Measurements from ENCODE around the gene HAGHL.

The HAGHL gene

DNA sequence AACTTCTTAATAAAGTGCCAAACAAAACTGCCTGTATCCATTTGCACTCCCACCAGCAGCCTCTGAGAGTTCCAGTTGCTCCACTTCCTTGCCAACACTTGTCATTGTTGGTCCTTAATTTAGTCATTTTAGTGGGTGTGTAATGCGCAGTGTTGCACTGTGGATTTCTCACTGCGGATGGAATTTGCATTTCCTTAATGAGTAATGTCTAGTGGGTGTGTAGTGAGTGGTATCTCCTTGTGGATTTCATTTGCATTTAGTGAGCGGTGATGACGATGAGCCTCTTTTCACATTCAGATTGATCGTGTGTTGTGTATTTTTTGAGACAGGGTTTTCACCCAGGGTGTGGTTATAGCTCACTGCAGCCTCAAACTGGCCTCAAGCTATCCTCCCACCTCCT is 29.5 kb downstream of the HAGHL start:
- Histone ChIP-seq H3K36me3 (ENCODE audit: control insufficient read depth, insufficient read depth, low read length) (no peaks in the 10 kb centered on the region), H3K4me3 (ENCODE audit: insufficient read depth, low read depth, low read length, poor library complexity, severe bottlenecking) (no peak overlapping the region), H3K4me1 (ENCODE audit: control insufficient read depth, insufficient read depth, low read length, poor library complexity, severe bottlenecking) (no peaks in the 10 kb centered on the region), H3K27me3 (replicated peaks; ENCODE audit: control insufficient read depth, insufficient read depth, low read length, poor library complexity, severe bottlenecking) (no peaks in the 10 kb centered on the region), H3K27ac (ENCODE audit: insufficient read depth, low read length, poor library complexity, severe bottlenecking) (no peak overlapping the region), H3K9me3 (ENCODE audit: control insufficient read depth, low read length) (no peaks in the 10 kb centered on the region)
- DNase-seq = no peak

DNA sequence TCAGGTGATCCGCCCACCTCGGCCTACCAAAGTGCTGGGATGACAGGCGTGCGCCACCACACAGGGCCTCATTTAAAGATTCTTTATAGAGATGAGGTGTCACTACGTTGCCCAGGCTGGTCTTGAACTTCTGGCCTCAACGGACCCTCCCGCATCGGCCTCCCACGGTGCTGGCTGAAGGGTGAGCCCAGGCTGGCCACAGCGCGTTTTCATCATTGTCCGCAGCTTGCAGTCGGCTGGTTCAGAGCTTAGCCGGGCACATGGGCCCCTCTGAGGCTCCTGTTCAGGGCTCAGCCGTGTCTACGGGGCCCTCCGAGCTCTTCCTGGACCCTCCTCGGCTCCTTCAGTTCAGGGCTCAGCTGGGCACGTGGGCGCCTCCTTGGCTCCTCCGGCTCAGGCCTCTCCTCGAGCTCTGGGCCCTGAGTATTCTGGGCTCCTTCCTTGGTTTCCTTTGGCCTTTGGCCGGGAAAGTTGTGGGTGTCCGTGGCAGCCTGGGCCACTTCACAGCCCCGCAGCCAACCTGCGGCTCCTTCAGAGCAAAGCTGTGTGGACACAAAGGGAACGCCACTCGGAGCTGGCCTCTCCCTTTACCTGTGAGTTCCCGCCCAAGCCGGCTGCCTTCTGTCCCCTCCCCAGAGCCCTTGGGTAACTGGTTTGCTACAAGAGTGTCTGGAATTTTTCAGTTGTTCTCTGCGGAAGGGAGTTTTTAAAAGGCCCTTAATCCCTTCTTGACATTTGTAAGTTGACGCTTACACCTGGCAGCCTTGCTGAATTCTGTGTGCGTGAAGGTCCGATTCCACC is 32.4 kb downstream of the HAGHL start:
- H3K4me1 ChIP-seq (ENCODE audit: control insufficient read depth, insufficient read depth, low read length, poor library complexity, severe bottlenecking) = no peaks in the 10 kb centered on the region
- DNase-seq = no peak
- H3K4me3 ChIP-seq (ENCODE audit: insufficient read depth, low read depth, low read length, poor library complexity, severe bottlenecking) = no peak overlapping the region
- H3K9me3 ChIP-seq (ENCODE audit: control insufficient read depth, low read length) = no peaks in the 10 kb centered on the region
- no peaks in the 10 kb centered on the region for H3K36me3 ChIP-seq (ENCODE audit: control insufficient read depth, insufficient read depth, low read length)
- H3K27me3 ChIP-seq (replicated peaks; ENCODE audit: control insufficient read depth, insufficient read depth, low read length, poor library complexity, severe bottlenecking) = no peaks in the 10 kb centered on the region
- no peak overlapping the region for H3K27ac ChIP-seq (ENCODE audit: insufficient read depth, low read length, poor library complexity, severe bottlenecking)

DNA sequence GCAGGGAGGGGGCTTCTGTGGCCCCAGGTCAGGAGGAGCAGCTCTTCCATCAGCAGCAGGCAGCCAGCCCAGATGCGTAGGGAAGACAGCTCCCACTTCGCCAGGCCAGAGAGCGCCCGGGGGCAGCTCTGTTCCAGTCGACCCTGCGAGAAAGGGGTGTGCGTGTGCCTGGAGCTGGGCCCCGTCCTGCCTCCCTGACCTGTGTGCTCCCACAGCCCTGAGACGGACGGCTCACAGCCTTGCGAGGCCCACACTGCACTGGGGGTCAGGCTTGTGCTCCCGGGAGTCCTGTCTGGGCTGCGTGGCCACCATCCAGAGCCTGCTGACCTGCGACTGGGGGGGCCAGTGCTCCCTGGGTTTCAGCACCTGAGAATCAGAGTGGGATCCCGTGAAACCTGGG is 33.2 kb downstream of the HAGHL start:
- Histone ChIP-seq H3K9me3 (ENCODE audit: control insufficient read depth, low read length) (no peaks in the 10 kb centered on the region), H3K4me1 (ENCODE audit: control insufficient read depth, insufficient read depth, low read length, poor library complexity, severe bottlenecking) (no peaks in the 10 kb centered on the region), H3K27ac (ENCODE audit: insufficient read depth, low read length, poor library complexity, severe bottlenecking) (no peak overlapping the region), H3K4me3 (ENCODE audit: insufficient read depth, low read depth, low read length, poor library complexity, severe bottlenecking) (no peak overlapping the region), H3K36me3 (ENCODE audit: control insufficient read depth, insufficient read depth, low read length) (no peaks in the 10 kb centered on the region), H3K27me3 (replicated peaks; ENCODE audit: control insufficient read depth, insufficient read depth, low read length, poor library complexity, severe bottlenecking) (no peaks in the 10 kb centered on the region)
- no peak for DNase-seq

DNA sequence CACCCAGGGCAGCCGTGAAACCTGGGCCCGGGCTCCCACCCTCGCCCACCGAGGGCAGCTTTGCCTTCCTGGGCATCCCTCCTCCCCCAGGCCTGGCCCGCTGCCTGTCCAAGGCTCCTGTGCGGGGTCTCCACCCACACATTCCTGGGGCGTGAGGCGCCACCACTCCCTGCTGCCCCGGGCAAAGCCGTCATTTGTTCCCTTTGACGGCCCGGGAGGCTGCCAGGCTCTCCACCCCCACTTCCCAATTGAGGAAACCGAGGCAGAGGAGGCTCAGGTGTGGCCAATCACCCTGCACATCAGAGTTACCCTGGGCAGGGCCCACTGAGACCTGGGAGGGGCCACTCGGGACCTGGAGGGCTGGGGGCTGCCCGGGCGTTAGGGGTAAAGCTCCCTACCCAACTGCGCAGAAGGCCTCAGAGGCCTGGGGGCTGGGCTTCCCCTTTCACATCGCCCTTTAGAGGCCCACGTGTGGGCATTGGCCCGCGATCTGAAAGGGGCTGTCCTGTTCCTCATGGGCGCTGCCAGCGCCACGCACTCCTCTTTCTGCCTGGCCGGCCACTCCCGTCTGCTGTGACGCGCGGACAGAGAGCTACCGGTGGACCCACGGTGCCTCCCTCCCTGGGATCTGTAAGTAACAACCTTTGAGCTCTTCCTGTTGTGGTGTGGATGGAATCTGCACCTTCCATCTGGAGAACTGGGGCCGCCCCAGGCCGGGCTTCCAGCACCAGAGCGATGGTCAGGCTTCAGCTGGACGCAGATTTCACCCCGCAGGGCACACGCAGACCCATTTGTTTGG is 33.8 kb downstream of the HAGHL start, which contains the start of gene MSLN:
TSS of gene MSLN (plus strand) at position 190 of the 799 bp plus-strand sequence. CDS start 1,947 bp downstream, outside the sequence.
- Histone ChIP-seq H3K4me3 (ENCODE audit: insufficient read depth, low read depth, low read length, poor library complexity, severe bottlenecking) (no peak within 1 kb of the TSS), H3K27me3 (replicated peaks; ENCODE audit: control insufficient read depth, insufficient read depth, low read length, poor library complexity, severe bottlenecking) (no peaks in the 10 kb centered on the region), H3K27ac (ENCODE audit: insufficient read depth, low read length, poor library complexity, severe bottlenecking) (no peak within 1 kb of the TSS), H3K9me3 (ENCODE audit: control insufficient read depth, low read length) (no peaks in the 10 kb centered on the region), H3K36me3 (ENCODE audit: control insufficient read depth, insufficient read depth, low read length) (no peaks in the 10 kb centered on the region), H3K4me1 (ENCODE audit: control insufficient read depth, insufficient read depth, low read length, poor library complexity, severe bottlenecking) (no peaks in the 10 kb centered on the region)
- no peak for DNase-seq

DNA sequence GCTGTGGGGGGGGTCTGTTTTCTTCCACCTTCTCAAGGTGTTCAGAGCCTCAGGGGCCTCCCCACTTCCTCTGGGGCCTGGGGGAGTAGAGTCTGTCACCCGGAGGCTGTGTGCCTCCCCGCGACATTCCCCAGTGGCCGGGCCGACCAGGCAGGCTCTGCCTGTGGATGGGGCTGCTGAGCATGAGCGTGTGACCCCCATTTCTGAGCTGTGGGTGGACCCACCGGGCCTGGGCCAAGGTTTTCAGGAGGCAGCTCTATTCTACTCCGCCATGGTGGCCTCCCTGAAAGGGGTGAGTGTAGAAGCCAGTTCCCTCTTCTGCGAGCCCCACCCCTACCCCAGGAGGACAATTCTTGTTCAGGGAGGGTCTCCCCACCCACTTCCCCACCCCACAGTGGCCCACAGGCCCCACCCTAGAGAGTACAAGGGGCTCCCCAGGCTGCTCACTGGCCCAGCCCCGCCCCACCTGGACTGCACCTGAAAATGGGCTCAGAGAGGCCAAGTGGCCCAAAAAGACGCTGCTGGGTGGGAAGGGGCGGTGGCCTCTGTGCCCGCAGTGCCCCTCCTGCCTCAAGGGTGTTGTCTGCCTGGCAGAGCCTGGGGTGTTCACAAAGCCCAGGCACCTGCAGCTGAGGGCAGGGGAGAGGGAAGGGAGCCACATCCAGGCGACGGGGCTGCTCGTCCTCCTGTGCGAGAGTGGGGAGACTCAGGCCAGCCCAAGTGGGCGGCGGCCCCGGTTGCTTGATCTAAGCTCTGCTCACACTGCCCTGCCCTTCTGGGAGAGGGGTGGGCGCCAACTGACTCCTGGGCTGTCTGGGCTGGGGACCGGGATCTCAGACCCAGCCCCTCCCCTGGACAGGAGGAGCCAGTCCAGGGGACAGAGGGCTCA is 35.0 kb downstream of the HAGHL start:
- Histone ChIP-seq H3K27ac (ENCODE audit: insufficient read depth, low read length, poor library complexity, severe bottlenecking) (no peak overlapping the region), H3K36me3 (ENCODE audit: control insufficient read depth, insufficient read depth, low read length) (no peaks in the 10 kb centered on the region), H3K4me3 (ENCODE audit: insufficient read depth, low read depth, low read length, poor library complexity, severe bottlenecking) (no peak overlapping the region), H3K4me1 (ENCODE audit: control insufficient read depth, insufficient read depth, low read length, poor library complexity, severe bottlenecking) (no peaks in the 10 kb centered on the region), H3K9me3 (ENCODE audit: control insufficient read depth, low read length) (no peaks in the 10 kb centered on the region), H3K27me3 (replicated peaks; ENCODE audit: control insufficient read depth, insufficient read depth, low read length, poor library complexity, severe bottlenecking) (no peaks in the 10 kb centered on the region)
- DNase-seq = no peak

DNA sequence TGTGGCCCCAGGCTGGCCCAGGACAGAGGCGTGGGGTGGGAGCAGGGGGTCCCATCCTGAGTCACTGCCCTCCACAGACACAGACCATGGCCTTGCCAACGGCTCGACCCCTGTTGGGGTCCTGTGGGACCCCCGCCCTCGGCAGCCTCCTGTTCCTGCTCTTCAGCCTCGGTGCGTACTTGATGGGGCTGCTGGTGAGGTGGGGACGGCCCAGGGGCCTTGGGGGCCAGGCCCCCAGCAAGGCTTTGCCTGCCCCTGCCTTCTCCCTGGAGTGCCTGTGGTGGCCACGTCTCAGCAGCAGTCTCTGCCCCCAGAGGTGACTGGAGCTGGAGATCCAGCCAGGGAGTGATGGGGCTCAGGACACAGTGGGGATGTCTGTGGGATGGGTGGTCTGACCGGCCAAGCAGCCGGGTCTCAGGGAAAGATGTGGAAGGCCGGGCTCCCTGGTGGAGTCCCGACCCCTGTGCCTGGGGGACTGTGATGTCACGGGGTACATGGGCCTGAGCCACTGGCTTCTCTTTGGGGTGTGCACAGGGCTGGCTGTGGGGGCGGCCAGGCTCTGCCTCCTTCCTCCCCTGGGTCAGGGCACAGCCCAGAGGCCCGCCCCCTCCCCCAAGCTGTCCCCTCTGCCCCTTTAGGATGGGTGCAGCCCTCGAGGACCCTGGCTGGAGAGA is 35.8 kb downstream of the HAGHL start:
- Histone ChIP-seq H3K4me3 (ENCODE audit: insufficient read depth, low read depth, low read length, poor library complexity, severe bottlenecking) (no peak overlapping the region), H3K27me3 (replicated peaks; ENCODE audit: control insufficient read depth, insufficient read depth, low read length, poor library complexity, severe bottlenecking) (no peaks in the 10 kb centered on the region)

DNA sequence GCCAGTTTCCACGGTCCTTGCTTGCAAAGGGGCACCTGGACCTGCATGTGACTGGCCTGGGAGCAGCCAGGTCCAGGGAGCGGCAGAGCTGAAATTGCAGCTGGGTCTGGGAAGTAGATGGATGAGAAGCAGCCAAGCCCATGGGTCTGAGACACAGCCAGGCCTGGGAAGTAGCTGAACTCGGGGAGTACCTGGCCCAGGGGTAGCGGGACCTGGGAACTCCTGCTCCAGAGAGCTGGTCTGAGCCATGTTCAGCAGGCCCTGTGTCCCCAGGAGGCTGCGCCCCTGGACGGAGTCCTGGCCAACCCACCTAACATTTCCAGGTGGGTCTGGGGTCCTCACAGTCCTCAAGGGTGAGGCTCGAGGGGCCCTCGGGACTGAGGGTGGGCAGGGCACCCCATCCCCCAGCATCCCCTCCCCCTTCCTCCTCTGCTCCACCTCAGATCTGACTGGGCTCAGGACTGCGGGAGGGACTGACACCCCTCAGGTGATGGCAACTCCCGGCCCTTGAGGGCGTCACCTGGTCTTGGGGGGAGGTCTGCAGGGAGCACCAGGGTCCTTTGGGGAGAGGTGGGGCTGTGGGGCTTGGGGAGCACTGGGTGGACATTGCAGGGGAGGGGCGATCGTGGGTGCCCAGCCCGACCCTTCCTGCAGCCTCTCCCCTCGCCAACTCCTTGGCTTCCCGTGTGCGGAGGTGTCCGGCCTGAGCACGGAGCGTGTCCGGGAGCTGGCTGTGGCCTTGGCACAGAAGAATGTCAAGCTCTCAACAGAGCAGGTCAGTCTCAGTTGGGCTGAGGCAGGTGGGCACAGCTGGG is 36.7 kb downstream of the HAGHL start:
- H3K4me3 ChIP-seq (ENCODE audit: insufficient read depth, low read depth, low read length, poor library complexity, severe bottlenecking) = no peak overlapping the region
- no peak for DNase-seq
- no peaks in the 10 kb centered on the region for H3K27me3 ChIP-seq (replicated peaks; ENCODE audit: control insufficient read depth, insufficient read depth, low read length, poor library complexity, severe bottlenecking)
- H3K9me3 ChIP-seq (ENCODE audit: control insufficient read depth, low read length) = no peaks in the 10 kb centered on the region
- H3K4me1 ChIP-seq (ENCODE audit: control insufficient read depth, insufficient read depth, low read length, poor library complexity, severe bottlenecking) = no peaks in the 10 kb centered on the region
- no peaks in the 10 kb centered on the region for H3K36me3 ChIP-seq (ENCODE audit: control insufficient read depth, insufficient read depth, low read length)
- H3K27ac ChIP-seq (ENCODE audit: insufficient read depth, low read length, poor library complexity, severe bottlenecking) = no peak overlapping the region

More for the DNA sequence above, 35.8 kb downstream of the HAGHL start:
- DNase-seq = no peak
- no peaks in the 10 kb centered on the region for H3K36me3 ChIP-seq (ENCODE audit: control insufficient read depth, insufficient read depth, low read length)
- no peak overlapping the region for H3K27ac ChIP-seq (ENCODE audit: insufficient read depth, low read length, poor library complexity, severe bottlenecking)
- no peaks in the 10 kb centered on the region for H3K9me3 ChIP-seq (ENCODE audit: control insufficient read depth, low read length)
- H3K4me1 ChIP-seq (ENCODE audit: control insufficient read depth, insufficient read depth, low read length, poor library complexity, severe bottlenecking) = no peaks in the 10 kb centered on the region

DNA sequence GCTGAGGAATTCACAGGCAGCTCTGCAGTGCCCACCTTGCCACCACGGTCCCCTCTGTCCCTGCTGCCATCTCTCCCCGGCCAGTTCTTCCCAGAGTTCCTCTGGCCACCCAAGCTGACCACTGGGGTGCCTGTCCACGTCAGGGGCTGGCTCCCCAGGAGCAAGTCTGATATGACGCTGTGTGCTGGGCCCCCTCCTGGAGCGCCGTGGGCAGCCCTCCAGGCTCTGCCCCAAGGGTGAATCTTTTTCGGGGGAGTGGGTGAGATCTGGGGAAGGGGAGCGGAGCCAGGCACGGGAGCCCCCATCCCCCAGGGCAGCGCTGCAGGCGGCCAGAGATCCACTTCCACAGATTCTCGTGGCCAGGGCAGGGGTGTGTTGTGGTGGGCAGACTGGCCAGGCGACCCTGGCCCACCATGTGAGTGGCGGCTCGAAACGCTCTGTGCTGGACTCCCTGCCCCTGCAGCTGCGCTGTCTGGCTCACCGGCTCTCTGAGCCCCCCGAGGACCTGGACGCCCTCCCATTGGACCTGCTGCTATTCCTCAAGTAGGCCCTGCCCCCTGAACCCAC is 37.4 kb downstream of the HAGHL start:
- Histone ChIP-seq H3K36me3 (ENCODE audit: control insufficient read depth, insufficient read depth, low read length) (no peaks in the 10 kb centered on the region), H3K27ac (ENCODE audit: insufficient read depth, low read length, poor library complexity, severe bottlenecking) (no peak overlapping the region), H3K27me3 (replicated peaks; ENCODE audit: control insufficient read depth, insufficient read depth, low read length, poor library complexity, severe bottlenecking) (no peaks in the 10 kb centered on the region), H3K4me1 (ENCODE audit: control insufficient read depth, insufficient read depth, low read length, poor library complexity, severe bottlenecking) (no peaks in the 10 kb centered on the region), H3K9me3 (ENCODE audit: control insufficient read depth, low read length) (no peaks in the 10 kb centered on the region), H3K4me3 (ENCODE audit: insufficient read depth, low read depth, low read length, poor library complexity, severe bottlenecking) (no peak overlapping the region)
- no peak for DNase-seq
